ENCODE measurements around the gene PDE1A.

Gene PDE1A

GRCh38 chr2:182426918-182427240, at the start of gene PDE1A:
Gene PDE1A, minus strand, starts transcription at chr2:182427036.
- DNase-seq = no peak

- DNase-seq = no peak
Observed at GRCh38 chr2:182473635-182474034, 46.8 kb upstream of the PDE1A start.

- DNase-seq = peak in 1 of 2 donors; percentile 7
Observed at GRCh38 chr2:182463760-182464159, 36.9 kb upstream of the PDE1A start.

GRCh38 chr2:182456784-182457183, 29.9 kb upstream of the PDE1A start:
- no peak for DNase-seq

- DNase-seq = no peak
Observed at GRCh38 chr2:182452456-182452990, 25.7 kb upstream of the PDE1A start.

- no peak for DNase-seq
Observed at GRCh38 chr2:182448371-182448770, 21.5 kb upstream of the PDE1A start.

- DNase-seq = no peak
Observed at GRCh38 chr2:182447863-182448262, 21.0 kb upstream of the PDE1A start.

GRCh38 chr2:182447163-182447562, 20.3 kb upstream of the PDE1A start:
- DNase-seq = no peak

- no peak for DNase-seq
Observed at GRCh38 chr2:182446087-182446486, 19.3 kb upstream of the PDE1A start.

- DNase-seq = no peak
Observed at GRCh38 chr2:182445391-182445965, 18.6 kb upstream of the PDE1A start.

GRCh38 chr2:182444806-182445205, 18.0 kb upstream of the PDE1A start:
- DNase-seq = no peak

GRCh38 chr2:182444170-182444569, 17.3 kb upstream of the PDE1A start:
- DNase-seq = no peak

GRCh38 chr2:182436252-182436651, 9.4 kb upstream of the PDE1A start:
- DNase-seq = no peak

GRCh38 chr2:182435754-182436153, 8.9 kb upstream of the PDE1A start:
- DNase-seq = no peak

GRCh38 chr2:182432051-182432450, 5.2 kb upstream of the PDE1A start:
- DNase-seq = no peak

- no peak for DNase-seq
Observed at GRCh38 chr2:182428476-182428875, 1.6 kb upstream of the PDE1A start.

GRCh38 chr2:182426082-182426917, 536 bp downstream of the PDE1A start:
- DNase-seq = no peak

- DNase-seq = no peak
Observed at GRCh38 chr2:182422864-182423263, 4.0 kb downstream of the PDE1A start.

- no peak for DNase-seq
Observed at GRCh38 chr2:182420669-182421068, 6.2 kb downstream of the PDE1A start.

- DNase-seq = no peak
Observed at GRCh38 chr2:182416861-182417260, 10.0 kb downstream of the PDE1A start.

GRCh38 chr2:182416191-182416590, 10.6 kb downstream of the PDE1A start:
- DNase-seq = no peak

- DNase-seq = no peak
Observed at GRCh38 chr2:182415771-182416170, 11.1 kb downstream of the PDE1A start.

GRCh38 chr2:182412858-182413257, 14.0 kb downstream of the PDE1A start:
- DNase-seq = no peak

- DNase-seq = no peak
Observed at GRCh38 chr2:182410120-182410519, 16.7 kb downstream of the PDE1A start.

Measured in hippocampal formation (tissue), 2 donors.